ENCODE measurements around the gene MINDY4.

Gene MINDY4

DNA sequence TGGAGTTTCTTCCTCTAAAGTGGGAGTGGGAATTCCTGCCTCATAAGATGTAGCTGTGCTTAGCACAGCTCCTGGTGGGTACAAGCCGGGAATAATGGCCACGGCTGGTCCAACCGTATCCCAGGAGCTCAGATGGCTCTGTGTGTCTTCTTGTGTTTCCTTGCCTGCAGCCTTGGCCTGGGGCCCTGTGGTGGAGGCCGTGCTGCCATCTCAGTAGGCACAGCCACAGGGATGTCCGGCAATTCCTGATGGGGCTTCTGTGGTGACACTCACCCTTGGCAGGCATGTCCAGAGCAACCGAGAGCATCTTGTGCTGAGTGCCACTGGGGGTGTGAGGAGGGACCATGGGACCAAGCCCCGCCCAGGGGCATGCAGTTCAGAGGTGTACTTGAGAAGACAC, 90.4 kb downstream of the MINDY4 start:
- no peak for TF ChIP-seq RAD21 (IDR thresholded peaks at IDR 0.05; ENCODE audit: low read depth)
- TF ChIP-seq, protein P1, sequence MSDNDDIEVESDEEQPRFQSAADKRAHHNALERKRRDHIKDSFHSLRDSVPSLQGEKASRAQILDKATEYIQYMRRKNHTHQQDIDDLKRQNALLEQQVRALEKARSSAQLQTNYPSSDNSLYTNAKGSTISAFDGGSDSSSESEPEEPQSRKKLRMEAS (IDR thresholded peaks at IDR 0.05) = no peak
- TF ChIP-seq TCF12 (IDR thresholded peaks at IDR 0.05; ENCODE audit: low read depth) = no peak
- no peak for TF ChIP-seq CEBPB (IDR thresholded peaks at IDR 0.05)
- no peak for TF ChIP-seq YY1 (IDR thresholded peaks at IDR 0.05; ENCODE audit: low read depth)
- no peak for TF ChIP-seq CREB1 (IDR thresholded peaks at IDR 0.05; ENCODE audit: low read depth)
- TF ChIP-seq NFIC (IDR thresholded peaks at IDR 0.05) = no peak
- no peak for TF ChIP-seq EP300 (IDR thresholded peaks at IDR 0.05; ENCODE audit: borderline replicate concordance)
- no peak for TF ChIP-seq TEAD4 (IDR thresholded peaks at IDR 0.05)
- TF ChIP-seq TAF1 (IDR thresholded peaks at IDR 0.05; ENCODE audit: low read depth) = no peak
- no peak for TF ChIP-seq EGR1 (IDR thresholded peaks at IDR 0.05)
- TF ChIP-seq, protein P2, sequence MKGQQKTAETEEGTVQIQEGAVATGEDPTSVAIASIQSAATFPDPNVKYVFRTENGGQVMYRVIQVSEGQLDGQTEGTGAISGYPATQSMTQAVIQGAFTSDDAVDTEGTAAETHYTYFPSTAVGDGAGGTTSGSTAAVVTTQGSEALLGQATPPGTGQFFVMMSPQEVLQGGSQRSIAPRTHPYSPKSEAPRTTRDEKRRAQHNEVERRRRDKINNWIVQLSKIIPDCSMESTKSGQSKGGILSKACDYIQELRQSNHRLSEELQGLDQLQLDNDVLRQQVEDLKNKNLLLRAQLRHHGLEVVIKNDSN (IDR thresholded peaks at IDR 0.05) = no peak
- TF ChIP-seq ZBTB7A (IDR thresholded peaks at IDR 0.05; ENCODE audit: low read depth) = no peak
- TF ChIP-seq, protein P3, sequence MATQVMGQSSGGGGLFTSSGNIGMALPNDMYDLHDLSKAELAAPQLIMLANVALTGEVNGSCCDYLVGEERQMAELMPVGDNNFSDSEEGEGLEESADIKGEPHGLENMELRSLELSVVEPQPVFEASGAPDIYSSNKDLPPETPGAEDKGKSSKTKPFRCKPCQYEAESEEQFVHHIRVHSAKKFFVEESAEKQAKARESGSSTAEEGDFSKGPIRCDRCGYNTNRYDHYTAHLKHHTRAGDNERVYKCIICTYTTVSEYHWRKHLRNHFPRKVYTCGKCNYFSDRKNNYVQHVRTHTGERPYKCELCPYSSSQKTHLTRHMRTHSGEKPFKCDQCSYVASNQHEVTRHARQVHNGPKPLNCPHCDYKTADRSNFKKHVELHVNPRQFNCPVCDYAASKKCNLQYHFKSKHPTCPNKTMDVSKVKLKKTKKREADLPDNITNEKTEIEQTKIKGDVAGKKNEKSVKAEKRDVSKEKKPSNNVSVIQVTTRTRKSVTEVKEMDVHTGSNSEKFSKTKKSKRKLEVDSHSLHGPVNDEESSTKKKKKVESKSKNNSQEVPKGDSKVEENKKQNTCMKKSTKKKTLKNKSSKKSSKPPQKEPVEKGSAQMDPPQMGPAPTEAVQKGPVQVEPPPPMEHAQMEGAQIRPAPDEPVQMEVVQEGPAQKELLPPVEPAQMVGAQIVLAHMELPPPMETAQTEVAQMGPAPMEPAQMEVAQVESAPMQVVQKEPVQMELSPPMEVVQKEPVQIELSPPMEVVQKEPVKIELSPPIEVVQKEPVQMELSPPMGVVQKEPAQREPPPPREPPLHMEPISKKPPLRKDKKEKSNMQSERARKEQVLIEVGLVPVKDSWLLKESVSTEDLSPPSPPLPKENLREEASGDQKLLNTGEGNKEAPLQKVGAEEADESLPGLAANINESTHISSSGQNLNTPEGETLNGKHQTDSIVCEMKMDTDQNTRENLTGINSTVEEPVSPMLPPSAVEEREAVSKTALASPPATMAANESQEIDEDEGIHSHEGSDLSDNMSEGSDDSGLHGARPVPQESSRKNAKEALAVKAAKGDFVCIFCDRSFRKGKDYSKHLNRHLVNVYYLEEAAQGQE (IDR thresholded peaks at IDR 0.05; ENCODE audit: low read depth) = no peak
- TF ChIP-seq FOXM1 (IDR thresholded peaks at IDR 0.05; ENCODE audit: borderline replicate concordance, low read depth) = no peak

DNA sequence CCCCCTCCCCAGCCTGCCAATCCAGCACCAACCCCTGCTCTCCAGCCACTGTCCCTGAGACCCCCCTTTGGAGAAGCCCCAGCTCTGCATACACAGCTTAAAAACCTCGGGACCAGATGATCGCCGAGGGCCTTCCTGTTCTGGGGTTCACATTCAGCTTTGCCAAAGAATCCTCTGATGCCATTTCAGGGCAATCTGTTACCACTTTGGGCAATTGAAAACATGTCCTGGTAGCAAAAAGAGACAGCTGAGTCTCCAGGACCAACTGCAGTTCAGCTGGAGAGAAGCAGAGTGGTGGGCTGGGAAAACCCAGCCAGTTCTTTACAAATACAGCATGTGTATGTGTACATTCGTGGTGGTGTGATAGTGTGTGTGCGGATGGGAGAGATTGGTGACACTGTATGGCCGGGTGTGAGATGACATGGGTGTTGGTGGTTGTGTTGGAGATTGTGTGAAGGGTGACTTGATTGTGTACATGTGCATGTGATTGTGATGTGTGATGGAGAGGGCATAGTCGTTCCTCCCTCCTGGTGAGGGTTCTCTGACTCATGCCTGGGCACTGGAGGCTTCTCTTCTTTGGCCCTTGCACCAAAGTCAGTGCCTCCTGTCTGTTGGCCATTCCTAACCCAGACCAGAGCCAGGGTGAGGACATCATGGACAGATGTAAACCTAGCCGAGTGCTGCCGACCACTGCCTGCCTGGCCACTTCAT, 91.9 kb downstream of the MINDY4 start:
- no peak for TF ChIP-seq TCF12 (IDR thresholded peaks at IDR 0.05; ENCODE audit: low read depth)
- no peak for TF ChIP-seq CEBPB (IDR thresholded peaks at IDR 0.05)
- TF ChIP-seq, protein P1 (IDR thresholded peaks at IDR 0.05) = no peak
- no peak for TF ChIP-seq ZBTB7A (IDR thresholded peaks at IDR 0.05; ENCODE audit: low read depth)

DNA sequence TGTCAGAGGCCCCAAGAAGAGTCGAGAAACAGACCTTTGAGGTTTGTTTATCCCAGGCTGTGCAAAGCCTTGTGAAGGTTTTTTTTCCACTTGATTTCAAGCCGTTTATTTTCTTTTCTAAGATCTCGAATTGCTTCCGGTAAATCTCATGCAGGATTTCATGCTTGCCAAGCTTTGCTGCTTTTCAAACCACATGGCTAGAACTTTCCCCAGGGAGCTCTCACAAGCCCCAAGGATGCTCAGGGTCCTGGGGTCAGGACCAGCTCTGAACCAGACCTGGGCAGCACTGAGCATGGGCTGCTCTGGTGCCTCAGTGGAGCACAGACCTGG, 92.5 kb downstream of the MINDY4 start:
- TF ChIP-seq TAF1 (IDR thresholded peaks at IDR 0.05; ENCODE audit: low read depth) (no peak), EP300 (IDR thresholded peaks at IDR 0.05; ENCODE audit: borderline replicate concordance) (no peak), ZBTB7A (IDR thresholded peaks at IDR 0.05; ENCODE audit: low read depth) (no peak), RAD21 (IDR thresholded peaks at IDR 0.05; ENCODE audit: low read depth) (no peak), TCF12 (IDR thresholded peaks at IDR 0.05; ENCODE audit: low read depth) (no peak), FOXM1 (IDR thresholded peaks at IDR 0.05; ENCODE audit: borderline replicate concordance, low read depth) (no peak), TEAD4 (IDR thresholded peaks at IDR 0.05) (no peak), EGR1 (IDR thresholded peaks at IDR 0.05) (no peak)
- TF ChIP-seq, protein P2 (IDR thresholded peaks at IDR 0.05) = no peak
- TF ChIP-seq, protein P1 (IDR thresholded peaks at IDR 0.05) = no peak
- TF ChIP-seq, protein P3 (IDR thresholded peaks at IDR 0.05; ENCODE audit: low read depth) = no peak

DNA sequence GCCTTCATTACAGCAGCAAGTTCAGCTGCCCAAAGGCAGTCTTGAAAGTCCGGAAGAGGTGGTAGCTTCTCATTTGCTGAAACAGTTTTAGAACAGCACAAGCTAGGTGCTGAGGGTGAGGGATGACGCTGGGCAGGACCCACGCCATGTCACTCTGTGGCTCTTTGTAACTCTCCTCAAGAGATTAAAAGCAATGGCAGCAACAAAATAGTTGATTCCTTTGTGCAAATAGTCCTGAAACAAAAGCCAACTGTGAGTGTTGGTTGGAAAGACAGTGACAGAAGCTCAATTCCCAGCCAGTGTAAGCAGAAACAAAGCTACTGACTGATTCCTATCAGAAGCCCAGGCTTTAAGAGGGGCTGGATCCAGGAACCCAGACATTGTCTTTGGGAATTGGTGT, 92.9 kb downstream of the MINDY4 start:
- TF ChIP-seq RAD21 (IDR thresholded peaks at IDR 0.05; ENCODE audit: low read depth) = no peak
- TF ChIP-seq ZBTB7A (IDR thresholded peaks at IDR 0.05; ENCODE audit: low read depth) = no peak
- no peak for TF ChIP-seq TAF1 (IDR thresholded peaks at IDR 0.05; ENCODE audit: low read depth)

DNA sequence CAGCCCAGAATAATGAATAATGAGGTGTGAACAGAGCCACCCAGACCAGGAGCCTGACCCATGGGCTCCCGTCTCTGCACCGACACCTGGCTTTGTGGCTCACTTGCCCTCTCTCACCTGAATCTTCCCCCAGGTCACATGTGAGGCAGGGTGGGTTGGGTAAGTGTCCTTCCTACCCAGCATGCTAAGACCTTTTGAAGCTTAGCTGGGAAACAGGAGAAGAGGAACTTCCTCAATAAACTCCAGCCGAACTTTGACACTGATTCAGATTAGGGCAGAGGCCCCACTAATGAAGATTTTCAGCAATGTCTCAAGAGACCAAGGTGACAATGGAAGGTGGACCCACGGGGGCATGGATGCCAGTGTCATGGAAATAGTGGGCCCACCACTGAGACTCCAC, 93.9 kb downstream of the MINDY4 start:
- TF ChIP-seq, protein P3 (IDR thresholded peaks at IDR 0.05; ENCODE audit: low read depth) = no peak
- TF ChIP-seq ZBTB7A (IDR thresholded peaks at IDR 0.05; ENCODE audit: low read depth) (no peak), EP300 (IDR thresholded peaks at IDR 0.05; ENCODE audit: borderline replicate concordance) (no peak), EGR1 (IDR thresholded peaks at IDR 0.05) (no peak), TEAD4 (IDR thresholded peaks at IDR 0.05) (no peak), NFIC (IDR thresholded peaks at IDR 0.05) (no peak), TAF1 (IDR thresholded peaks at IDR 0.05; ENCODE audit: low read depth) (no peak), TCF12 (IDR thresholded peaks at IDR 0.05; ENCODE audit: low read depth) (no peak), FOXM1 (IDR thresholded peaks at IDR 0.05; ENCODE audit: borderline replicate concordance, low read depth) (no peak)
